ENCODE results near the gene DTX3.

- no peak for TF ChIP-seq CTCF (IDR thresholded peaks at IDR 0.05 in 8 of 11, conservative IDR thresholded peaks at IDR 0.05 in 3 of 11)
- no peak for TF ChIP-seq POLR2A (IDR thresholded peaks at IDR 0.05)
- no peak for TF ChIP-seq POLR2AphosphoS5 (IDR thresholded peaks at IDR 0.05)
Measured at GRCh38 chr12:57640175-57641042, 35.8 kb downstream of the DTX3 start.
